ENCODE data around the gene PPARA. TPM values are rescaled to one million over a fixed set of nuclear protein-coding genes. Genes with fewer than 3 reads are reported as not detected.
A peak's percentile ranks its signal among the peaks of the same experiment; 100 is the strongest.

The PPARA gene
- total and polyA plus RNA-seq, 2 donors (not counting 1 experiment from before 2014, with no cell fraction given), result 10.2 to 17.5 TPM

DNA sequence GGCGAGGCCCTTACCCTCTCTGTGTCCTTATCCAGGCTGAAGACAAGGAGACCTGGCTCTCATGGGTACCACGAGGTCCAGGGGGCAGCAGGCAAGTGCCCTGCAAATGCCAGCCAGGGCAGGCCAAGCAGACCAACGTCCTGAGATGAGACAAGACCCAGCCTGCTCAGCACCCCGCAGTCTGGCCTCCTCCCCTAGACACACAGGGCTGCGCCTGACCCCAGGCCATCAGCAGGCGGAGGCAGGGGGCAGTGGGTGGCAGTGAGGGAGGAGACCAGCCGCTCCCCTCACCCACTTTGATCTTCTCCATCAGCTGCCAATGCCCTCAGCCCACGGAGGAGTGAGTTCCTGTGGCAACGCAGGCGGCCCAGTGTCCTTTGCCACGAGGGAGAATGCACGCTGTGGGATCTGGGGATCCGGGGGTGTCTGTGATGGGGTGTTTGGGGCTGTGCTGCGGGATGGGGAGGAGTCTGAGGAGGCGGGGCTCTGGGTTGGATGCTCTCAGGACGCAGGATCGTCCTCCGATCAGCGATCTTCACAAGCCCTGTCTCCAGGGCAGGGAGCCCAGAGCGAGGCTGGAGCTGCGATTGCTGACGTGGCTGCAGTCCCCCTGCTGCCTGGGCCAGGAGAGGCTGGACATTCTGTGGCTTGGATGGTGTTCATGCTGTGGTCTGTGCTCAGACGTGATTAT lies 30.5 kb upstream of the PPARA start:
- Histone ChIP-seq H3K79me2 (ENCODE audit: control insufficient read depth, insufficient read depth, low read length) (no peaks in the 10 kb centered on the region), H3K9me3 (ENCODE audit: control insufficient read depth, insufficient read depth, low read depth, low read length) (no peaks in the 10 kb centered on the region), H3K36me3 (ENCODE audit: control insufficient read depth, insufficient read depth, low read length) (peaks cover 7% of the 10 kb centered on the region), H3K4me2 (ENCODE audit: extremely low read depth, insufficient read depth, low read length) (no peak overlapping the region), H3K4me3 (replicated peaks in 1 of 4; ENCODE audit: control extremely low read depth in 1 of 4, insufficient read depth in 1 of 4, low read depth in 3 of 4, low read length in 4 of 4) (no peak overlapping the region), H3K9ac (ENCODE audit: insufficient read depth, low read length) (no peak overlapping the region), H4K20me1 (ENCODE audit: control insufficient read depth, extremely low read depth, insufficient read depth, low read length) (no peaks in the 10 kb centered on the region), H3K27me3 (ENCODE audit: control insufficient read depth, insufficient read depth, low read length) (no peaks in the 10 kb centered on the region), H2AFZ (ENCODE audit: low read length) (no peak overlapping the region), H3K27ac (ENCODE audit: insufficient read depth, low read length) (peak overlapping the region; percentile 50), H3K4me1 (ENCODE audit: control insufficient read depth, extremely low read depth, insufficient read depth, low read length) (peaks cover 20% of the 10 kb centered on the region)
- peak; percentile 85 to 92 for DNase-seq (ENCODE audit: low read depth in 2 of 2)
- TF ChIP-seq, protein P1, sequence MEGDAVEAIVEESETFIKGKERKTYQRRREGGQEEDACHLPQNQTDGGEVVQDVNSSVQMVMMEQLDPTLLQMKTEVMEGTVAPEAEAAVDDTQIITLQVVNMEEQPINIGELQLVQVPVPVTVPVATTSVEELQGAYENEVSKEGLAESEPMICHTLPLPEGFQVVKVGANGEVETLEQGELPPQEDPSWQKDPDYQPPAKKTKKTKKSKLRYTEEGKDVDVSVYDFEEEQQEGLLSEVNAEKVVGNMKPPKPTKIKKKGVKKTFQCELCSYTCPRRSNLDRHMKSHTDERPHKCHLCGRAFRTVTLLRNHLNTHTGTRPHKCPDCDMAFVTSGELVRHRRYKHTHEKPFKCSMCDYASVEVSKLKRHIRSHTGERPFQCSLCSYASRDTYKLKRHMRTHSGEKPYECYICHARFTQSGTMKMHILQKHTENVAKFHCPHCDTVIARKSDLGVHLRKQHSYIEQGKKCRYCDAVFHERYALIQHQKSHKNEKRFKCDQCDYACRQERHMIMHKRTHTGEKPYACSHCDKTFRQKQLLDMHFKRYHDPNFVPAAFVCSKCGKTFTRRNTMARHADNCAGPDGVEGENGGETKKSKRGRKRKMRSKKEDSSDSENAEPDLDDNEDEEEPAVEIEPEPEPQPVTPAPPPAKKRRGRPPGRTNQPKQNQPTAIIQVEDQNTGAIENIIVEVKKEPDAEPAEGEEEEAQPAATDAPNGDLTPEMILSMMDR (conservative IDR thresholded peaks at IDR 0.05 in 1 of 2, IDR thresholded peaks at IDR 0.05 in 1 of 2; ENCODE audit: low read depth in 1 of 2, low read length in 2 of 2), result peak in 1 of 2 donors; percentile 22
- TF ChIP-seq EZH2 (IDR thresholded peaks at IDR 0.05; ENCODE audit: low read length, missing control alignments), result no peak

DNA sequence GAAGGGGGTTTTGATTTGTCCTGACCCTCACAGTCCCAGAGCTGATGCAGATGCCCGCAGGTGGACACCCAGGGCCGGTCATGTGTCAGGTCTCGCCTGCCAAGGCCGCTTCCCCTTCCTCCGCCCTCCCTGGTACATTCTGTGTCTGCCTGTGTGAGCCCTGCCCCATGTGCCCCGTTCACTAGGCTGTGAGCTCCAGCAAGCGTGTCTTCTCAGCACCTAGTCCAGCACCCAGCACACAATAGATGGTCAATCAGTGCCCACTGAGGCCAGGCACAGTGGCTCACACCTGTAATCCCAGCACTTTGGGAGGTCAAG lies 29.9 kb upstream of the PPARA start:
- Histone ChIP-seq H3K27me3 (ENCODE audit: control insufficient read depth, insufficient read depth, low read length) (no peaks in the 10 kb centered on the region), H3K79me2 (ENCODE audit: control insufficient read depth, insufficient read depth, low read length) (no peaks in the 10 kb centered on the region), H3K36me3 (ENCODE audit: control insufficient read depth, insufficient read depth, low read length) (peaks cover 4% of the 10 kb centered on the region), H3K4me1 (ENCODE audit: control insufficient read depth, extremely low read depth, insufficient read depth, low read length) (peaks cover 16% of the 10 kb centered on the region), H3K9ac (ENCODE audit: insufficient read depth, low read length) (no peak overlapping the region), H4K20me1 (ENCODE audit: control insufficient read depth, extremely low read depth, insufficient read depth, low read length) (no peaks in the 10 kb centered on the region), H2AFZ (ENCODE audit: low read length) (no peak overlapping the region), H3K4me2 (ENCODE audit: extremely low read depth, insufficient read depth, low read length) (no peak overlapping the region), H3K4me3 (replicated peaks in 1 of 4; ENCODE audit: control extremely low read depth in 1 of 4, insufficient read depth in 1 of 4, low read depth in 3 of 4, low read length in 4 of 4) (no peak overlapping the region), H3K27ac (ENCODE audit: insufficient read depth, low read length) (peak overlapping the region; percentile 31), H3K9me3 (ENCODE audit: control insufficient read depth, insufficient read depth, low read depth, low read length) (no peaks in the 10 kb centered on the region)
- no peak for TF ChIP-seq EZH2 (IDR thresholded peaks at IDR 0.05; ENCODE audit: low read length, missing control alignments)
- TF ChIP-seq, protein P1 (conservative IDR thresholded peaks at IDR 0.05 in 1 of 2, IDR thresholded peaks at IDR 0.05 in 1 of 2; ENCODE audit: low read depth in 1 of 2, low read length in 2 of 2), result no peak
- no peak for DNase-seq (ENCODE audit: low read depth in 2 of 2)

DNA sequence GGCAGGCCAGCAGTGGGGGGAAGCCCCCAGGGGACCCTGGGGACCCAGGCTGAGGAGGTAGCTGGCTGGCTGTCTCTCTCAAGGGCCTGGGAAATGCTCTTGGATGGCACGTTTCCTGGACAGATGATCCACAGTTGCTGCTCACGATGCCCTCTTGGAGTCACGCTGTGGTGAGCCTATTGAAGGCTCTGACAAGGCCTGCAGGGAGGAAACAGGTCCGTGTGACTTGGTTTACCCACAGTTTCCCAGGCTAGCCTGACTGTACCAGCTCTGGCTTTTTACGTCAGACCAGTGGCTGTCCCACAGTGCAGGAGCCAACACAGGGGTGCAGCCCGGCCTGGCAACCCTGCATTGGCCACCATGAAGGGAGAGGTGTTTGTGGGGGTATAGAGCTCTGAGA lies 29.2 kb upstream of the PPARA start:
- H3K27ac ChIP-seq (ENCODE audit: insufficient read depth, low read length), result no peak overlapping the region
- no peak overlapping the region for H2AFZ ChIP-seq (ENCODE audit: low read length)

More for the DNA sequence above, 29.2 kb upstream of the PPARA start:
- TF ChIP-seq EZH2 (IDR thresholded peaks at IDR 0.05; ENCODE audit: low read length, missing control alignments), result no peak
- TF ChIP-seq, protein P1 (conservative IDR thresholded peaks at IDR 0.05 in 1 of 2, IDR thresholded peaks at IDR 0.05 in 1 of 2; ENCODE audit: low read depth in 1 of 2, low read length in 2 of 2), result no peak
- H3K4me3 ChIP-seq (replicated peaks in 1 of 4; ENCODE audit: control extremely low read depth in 1 of 4, insufficient read depth in 1 of 4, low read depth in 3 of 4, low read length in 4 of 4), result no peak overlapping the region
- no peak overlapping the region for H3K4me2 ChIP-seq (ENCODE audit: extremely low read depth, insufficient read depth, low read length)
- no peaks in the 10 kb centered on the region for H3K9me3 ChIP-seq (ENCODE audit: control insufficient read depth, insufficient read depth, low read depth, low read length)
- peaks cover 14% of the 10 kb centered on the region for H3K4me1 ChIP-seq (ENCODE audit: control insufficient read depth, extremely low read depth, insufficient read depth, low read length)
- DNase-seq (ENCODE audit: low read depth in 2 of 2), result no peak
- H3K9ac ChIP-seq (ENCODE audit: insufficient read depth, low read length), result no peak overlapping the region
- H3K79me2 ChIP-seq (ENCODE audit: control insufficient read depth, insufficient read depth, low read length), result no peaks in the 10 kb centered on the region
- H4K20me1 ChIP-seq (ENCODE audit: control insufficient read depth, extremely low read depth, insufficient read depth, low read length), result no peaks in the 10 kb centered on the region
- peaks cover 3% of the 10 kb centered on the region for H3K36me3 ChIP-seq (ENCODE audit: control insufficient read depth, insufficient read depth, low read length)
- no peaks in the 10 kb centered on the region for H3K27me3 ChIP-seq (ENCODE audit: control insufficient read depth, insufficient read depth, low read length)

All from fibroblast of lung (primary cell).